ENCODE data around the gene UBE3B. TPM values are rescaled to one million over a fixed set of nuclear protein-coding genes. Genes with fewer than 3 reads are reported as not detected.

Gene UBE3B
- polyA plus RNA-seq, 1 experiment = 42.8 TPM

- H3K27ac ChIP-seq (ENCODE audit: low read depth, low read length) = no peak overlapping the region
- CTCF ChIA-PET = interaction anchor here (0.6 to 1.6 kb wide), 2 partner anchors 64 to 283 kb away, joined by 4 to 6 read pairs; no protein-coding TSS in a partner anchor
- DNase-seq (ENCODE audit: low read depth, low spot score) = no peak
- TF ChIP-seq CTCF (IDR thresholded peaks at IDR 0.05; ENCODE audit: low read depth, low read length) = no peak
- no peak overlapping the region for H3K4me3 ChIP-seq (ENCODE audit: low read depth, low read length)
- no peaks in the 10 kb centered on the region for H3K9me3 ChIP-seq (ENCODE audit: control insufficient read depth, insufficient read depth, low read length)
- H3K27me3 ChIP-seq (ENCODE audit: control insufficient read depth, insufficient read depth, low read length) = no peaks in the 10 kb centered on the region
- POLR2A ChIA-PET = no interaction called here
Observed at GRCh38 chr12:109492371-109492770, 14.9 kb downstream of the UBE3B start.

DNA sequence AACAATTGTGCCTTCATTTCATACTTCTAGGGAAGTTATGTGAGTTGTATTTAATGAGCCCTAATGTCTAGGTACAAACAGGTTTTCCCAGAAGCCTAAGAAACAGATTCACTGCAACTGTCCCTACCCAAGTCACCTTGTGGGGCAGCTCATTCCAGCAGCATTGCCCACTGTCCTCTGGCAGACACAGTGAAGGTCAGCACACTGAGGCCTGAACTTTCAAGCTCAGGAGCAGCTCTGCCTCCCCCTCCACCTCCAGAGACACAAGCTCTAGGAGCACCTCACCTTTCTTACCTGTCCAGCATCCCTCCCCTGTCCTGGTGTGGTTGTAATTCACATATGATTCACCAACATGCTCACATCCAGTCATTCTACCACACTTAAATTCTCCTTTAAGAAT is 15.7 kb downstream of the UBE3B start:
- POLR2A ChIA-PET = no interaction called here
- no peaks in the 10 kb centered on the region for H3K27me3 ChIP-seq (ENCODE audit: control insufficient read depth, insufficient read depth, low read length)
- H3K4me3 ChIP-seq (ENCODE audit: low read depth, low read length) = no peak overlapping the region
- H3K27ac ChIP-seq (ENCODE audit: low read depth, low read length) = no peak overlapping the region
- H3K9me3 ChIP-seq (ENCODE audit: control insufficient read depth, insufficient read depth, low read length) = no peaks in the 10 kb centered on the region
- no peak for TF ChIP-seq CTCF (IDR thresholded peaks at IDR 0.05; ENCODE audit: low read depth, low read length)
- CTCF ChIA-PET = interaction anchor here (1.4 to 2.2 kb wide), 3 partner anchors 26 to 65 kb away, joined by 4 to 13 read pairs (median 5); no protein-coding TSS in a partner anchor
- no peak for DNase-seq (ENCODE audit: low read depth, low spot score)

- H3K27me3 ChIP-seq (ENCODE audit: control insufficient read depth, insufficient read depth, low read length) = no peaks in the 10 kb centered on the region
- no peak overlapping the region for H3K27ac ChIP-seq (ENCODE audit: low read depth, low read length)
- H3K9me3 ChIP-seq (ENCODE audit: control insufficient read depth, insufficient read depth, low read length) = no peaks in the 10 kb centered on the region
- POLR2A ChIA-PET = no interaction called here
- CTCF ChIA-PET = interaction anchor here (1.4 to 2.2 kb wide), 2 partner anchors 25 to 66 kb away, joined by 5 to 13 read pairs; no protein-coding TSS in a partner anchor
- no peak for TF ChIP-seq CTCF (IDR thresholded peaks at IDR 0.05; ENCODE audit: low read depth, low read length)
- no peak for DNase-seq (ENCODE audit: low read depth, low spot score)
- H3K4me3 ChIP-seq (ENCODE audit: low read depth, low read length) = no peak overlapping the region
Observed at GRCh38 chr12:109493938-109494337, 16.5 kb downstream of the UBE3B start.

- Histone ChIP-seq H3K27me3 (ENCODE audit: control insufficient read depth, insufficient read depth, low read length) (no peaks in the 10 kb centered on the region), H3K27ac (ENCODE audit: low read depth, low read length) (no peak overlapping the region), H3K9me3 (ENCODE audit: control insufficient read depth, insufficient read depth, low read length) (no peaks in the 10 kb centered on the region), H3K4me3 (ENCODE audit: low read depth, low read length) (no peak overlapping the region)
- no peak for TF ChIP-seq CTCF (IDR thresholded peaks at IDR 0.05; ENCODE audit: low read depth, low read length)
- POLR2A ChIA-PET = no interaction called here
- no peak for DNase-seq (ENCODE audit: low read depth, low spot score)
- CTCF ChIA-PET = interaction anchor here (1.4 to 2.2 kb wide), 2 partner anchors 25 to 66 kb away, joined by 5 to 13 read pairs; no protein-coding TSS in a partner anchor
Observed at GRCh38 chr12:109494348-109494881, 17.0 kb downstream of the UBE3B start.

GRCh38 chr12:109495012-109495411 is 17.6 kb downstream of the UBE3B start:
- ChIA-PET POLR2A (no interaction called here), CTCF (interaction anchor here (2.2 kb wide), 1 partner anchor 67 kb away, joined by 13 read pairs; no protein-coding TSS in a partner anchor)
- no peak for TF ChIP-seq CTCF (IDR thresholded peaks at IDR 0.05; ENCODE audit: low read depth, low read length)
- Histone ChIP-seq H3K27ac (ENCODE audit: low read depth, low read length) (no peak overlapping the region), H3K9me3 (ENCODE audit: control insufficient read depth, insufficient read depth, low read length) (no peaks in the 10 kb centered on the region), H3K27me3 (ENCODE audit: control insufficient read depth, insufficient read depth, low read length) (no peaks in the 10 kb centered on the region), H3K4me3 (ENCODE audit: low read depth, low read length) (no peak overlapping the region)
- no peak for DNase-seq (ENCODE audit: low read depth, low spot score)

Measured in AG04450 (cell line).